ENCODE results near the gene ZNF716.
"Not testable (repeated sequence)": the region's sequence is repeated elsewhere in the genome, so short reads cannot be mapped to it uniquely, and the experiment has no call there.

ZNF716 gene

DNA sequence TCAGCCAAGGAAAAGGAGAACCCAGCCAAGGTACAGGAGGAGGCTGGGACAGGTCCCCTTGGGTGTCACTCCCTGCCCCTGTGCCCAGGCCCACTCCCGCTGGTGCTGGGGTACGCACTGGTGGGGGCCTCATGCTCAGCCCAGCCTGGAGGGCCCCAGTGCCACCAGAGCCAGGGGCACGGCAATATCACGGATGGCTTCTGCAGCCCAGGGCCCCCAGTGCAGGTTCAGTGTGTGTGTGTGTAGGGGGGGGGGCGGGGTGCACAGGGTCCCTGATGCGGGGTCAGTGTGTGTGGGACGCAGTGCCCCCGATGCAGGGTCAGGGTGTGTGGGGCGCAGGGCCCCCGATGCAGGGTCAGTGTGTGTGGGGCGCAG, 23.4 kb upstream of the ZNF716 start:
- no peak for DNase-seq

DNA sequence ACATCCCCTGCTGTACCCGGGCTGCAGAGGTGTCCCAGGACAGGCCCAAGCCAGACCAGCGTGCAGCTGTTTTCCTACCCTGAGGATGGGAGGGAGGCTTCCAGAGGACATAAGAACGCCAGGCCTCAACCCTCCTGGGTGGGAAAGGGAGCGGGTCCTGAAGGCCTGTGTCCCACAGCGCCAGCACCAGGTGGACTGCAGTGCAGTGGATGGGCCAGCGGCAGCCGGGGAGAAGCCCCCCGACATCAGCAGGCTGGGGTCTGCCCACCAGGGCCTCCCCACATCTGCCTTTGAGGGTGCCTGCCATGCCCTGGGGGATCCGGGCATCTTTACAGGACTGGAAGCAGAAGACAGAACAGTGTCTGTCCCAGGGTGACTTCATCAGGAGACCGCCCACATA, 22.8 kb upstream of the ZNF716 start:
- no peak for DNase-seq

DNA sequence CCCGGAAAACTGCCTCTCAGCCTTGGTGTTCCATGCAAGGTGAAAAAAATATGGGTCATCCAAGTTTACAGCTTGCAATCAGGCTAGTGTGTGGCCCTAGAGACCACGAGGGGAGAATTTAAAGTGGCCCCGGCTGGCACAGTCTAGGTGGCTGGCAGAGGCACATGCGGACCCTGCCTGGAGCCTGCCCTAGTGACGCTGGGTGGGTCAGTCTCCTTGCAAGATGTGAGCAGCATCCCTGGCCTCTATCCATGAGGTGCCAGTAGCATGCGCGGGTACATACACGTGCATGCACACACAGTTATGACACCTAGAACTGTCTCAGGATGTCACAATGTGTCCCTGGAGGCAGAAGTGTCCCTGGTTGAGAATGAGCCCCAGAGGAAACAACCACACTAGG, 22.4 kb upstream of the ZNF716 start:
- no peak for DNase-seq

DNA sequence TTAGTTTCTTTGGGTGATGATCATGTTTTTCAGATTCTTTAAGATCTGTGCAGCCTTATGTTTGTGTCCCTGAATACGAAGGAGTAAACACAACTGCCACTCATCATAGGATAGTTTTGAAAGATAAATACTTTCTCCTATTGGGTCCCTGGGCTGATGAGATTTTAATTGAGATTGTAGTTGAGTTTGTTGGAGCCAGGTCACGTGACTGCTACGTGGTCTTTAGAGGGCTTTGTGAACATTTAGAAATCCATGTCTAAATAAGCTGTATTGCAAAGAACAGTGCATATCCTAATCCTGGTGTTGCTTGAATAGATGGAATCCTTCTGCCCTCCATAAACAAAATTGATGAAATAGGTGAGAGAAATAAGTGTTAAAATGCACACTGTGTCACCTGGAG, 17.4 kb upstream of the ZNF716 start:
- no peak for DNase-seq

- no peak for DNase-seq
Measured at GRCh38 chr7:57437581-57437980, 12.4 kb upstream of the ZNF716 start.

GRCh38 chr7:57438244-57438643, 11.7 kb upstream of the ZNF716 start:
- no peak for DNase-seq

DNA sequence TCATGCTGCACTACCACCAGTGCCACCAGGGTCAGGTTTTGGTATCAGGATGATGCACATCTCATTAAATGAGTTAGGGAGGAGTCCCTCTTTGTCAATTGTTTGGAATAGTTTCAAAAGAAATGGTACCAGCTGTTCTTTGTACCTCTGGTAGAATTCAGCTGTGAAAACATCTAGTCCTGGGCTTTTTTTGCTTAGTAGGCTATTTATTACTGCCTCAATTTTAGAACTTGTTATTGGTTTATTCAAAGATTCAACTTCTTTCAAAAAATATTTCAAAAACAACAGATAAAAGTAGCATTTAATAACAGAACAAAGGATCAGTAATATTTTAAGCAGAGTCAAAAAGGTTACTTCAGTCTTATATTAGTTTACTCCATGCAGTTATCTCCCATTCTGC, 6.4 kb upstream of the ZNF716 start:
- no peak for DNase-seq

- not testable (repeated sequence) for DNase-seq
Measured at GRCh38 chr7:57469186-57469828, 19.3 kb downstream of the ZNF716 start.

DNA sequence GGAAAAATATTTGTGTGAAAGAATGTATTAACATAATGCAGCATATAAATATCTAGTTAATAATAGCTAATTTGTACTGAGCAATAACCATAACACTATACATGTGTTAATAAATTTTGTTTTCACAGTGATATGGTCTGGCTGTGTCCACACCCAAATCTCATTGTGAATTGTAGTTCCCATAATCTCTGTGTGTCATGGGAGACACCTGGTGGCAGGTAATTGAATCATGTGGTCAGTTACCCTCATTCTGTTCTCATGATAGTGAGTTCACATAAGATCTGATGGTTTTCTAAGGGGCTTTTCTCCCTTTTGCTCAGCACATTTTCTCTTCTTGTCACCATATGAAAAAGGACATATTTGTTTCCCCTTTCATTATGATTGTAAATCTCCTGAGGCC, 30.3 kb downstream of the ZNF716 start:
- not testable (repeated sequence) for DNase-seq

GRCh38 chr7:57485022-57485421, 35.0 kb downstream of the ZNF716 start:
- not testable (repeated sequence) for DNase-seq

- DNase-seq, result no peak
Measured at GRCh38 chr7:57487957-57488356, 38.0 kb downstream of the ZNF716 start.

DNA sequence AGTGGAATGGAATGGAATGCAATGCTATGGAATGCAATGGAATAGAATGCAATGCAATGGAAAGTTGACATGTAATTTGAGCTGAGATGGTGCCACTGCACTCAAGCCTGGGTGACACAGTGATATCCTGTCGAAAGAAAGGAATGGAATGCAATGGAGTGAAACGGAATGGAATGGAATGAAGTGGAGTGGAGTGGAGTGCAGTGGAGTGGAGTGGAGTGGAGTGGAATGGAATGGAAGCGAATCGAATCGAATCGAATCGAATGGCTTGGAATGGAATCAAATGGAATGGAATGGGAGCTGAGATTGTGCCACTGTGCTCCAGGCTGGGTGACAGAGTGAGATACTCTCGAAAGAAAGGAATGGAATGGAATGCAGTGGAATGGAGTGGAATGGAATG, 45.1 kb downstream of the ZNF716 start:
- DNase-seq, result not testable (repeated sequence)

GRCh38 chr7:57496395-57496794, 46.4 kb downstream of the ZNF716 start:
- no peak for DNase-seq

DNA sequence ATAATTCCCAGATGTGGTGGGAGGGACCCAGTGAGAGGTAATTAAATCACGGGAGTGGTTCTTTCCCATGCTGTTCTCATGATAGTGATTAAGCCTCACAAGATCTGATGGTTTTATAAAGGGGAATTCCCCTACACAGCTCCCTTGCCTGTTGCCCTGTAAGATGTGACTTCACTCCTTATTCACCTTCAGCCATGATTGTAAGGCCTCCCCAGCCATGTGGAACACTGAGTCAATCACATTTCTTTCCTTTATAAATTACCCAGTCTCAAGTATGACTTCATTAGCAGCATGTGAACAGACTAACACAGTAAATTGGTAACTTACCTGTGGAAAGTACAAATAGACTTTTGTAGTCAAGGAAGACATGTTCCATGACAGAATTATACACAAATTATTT, 55.2 kb downstream of the ZNF716 start:
- no peak for DNase-seq
